Measurements from ENCODE around the gene ERICH4. TPM values are rescaled to one million over a fixed set of nuclear protein-coding genes. Genes with fewer than 3 reads are reported as not detected.

Gene ERICH4
- total and polyA plus RNA-seq, 2 donors (not counting 3 experiments of a cell fraction or from before 2014, with no cell fraction given) = not detected

GRCh38 chr19:41449079-41449864, 6.3 kb downstream of the ERICH4 start:
- no peaks in the 10 kb centered on the region for H3K4me1 ChIP-seq (ENCODE audit: control insufficient read depth, extremely low read depth, insufficient read depth, low read length)
- BruUV-seq (replicated peaks) = no TSS peak
- H3K27ac ChIP-seq (ENCODE audit: insufficient read depth, low read depth, low read length) = no peak overlapping the region
- POLR2A ChIA-PET = interaction anchor here (1.9 to 2.0 kb wide), 2 partner anchors 10 to 82 kb away, joined by 6 to 8 read pairs; partner anchors contain the start of gene DMAC2
- peaks cover under 1% of the 10 kb centered on the region in 2 experiments for H3K36me3 ChIP-seq (ENCODE audit: control insufficient read depth in 2 of 2, extremely low read depth in 1 of 2, insufficient read depth in 2 of 2, low read length in 2 of 2)
- dilution Hi-C loops (cut with MboI; ENCODE audit: extremely low pct_ligation_motif_present, low sequenced_read_pairs) = no loop called here
- FAIRE-seq = peak; percentile 97
- H3K4me2 ChIP-seq (ENCODE audit: insufficient read depth, low read length) = peak overlapping the region; percentile 64
- H3K4me3 ChIP-seq (replicated peaks in 1 of 3; ENCODE audit: insufficient read depth in 1 of 3, low read depth in 1 of 3, low read length in 3 of 3) = peak overlapping the region in 2 of 3 experiments; percentile 10 to 30
- peak; percentile 84 for DNase-seq (ENCODE audit: low read depth, low spot score)
- H4K20me1 ChIP-seq (replicated peaks; ENCODE audit: control insufficient read depth, extremely low read depth, insufficient read depth, low read length) = no peaks in the 10 kb centered on the region
- H2AFZ ChIP-seq (ENCODE audit: low read depth, low read length) = peak overlapping the region; percentile 45
- H3K79me2 ChIP-seq (ENCODE audit: control insufficient read depth, insufficient read depth, low read length) = no peaks in the 10 kb centered on the region
- no peaks in the 10 kb centered on the region for H3K9me1 ChIP-seq (replicated peaks; ENCODE audit: control insufficient read depth, extremely low read depth, insufficient read depth, low read length)
- H3K9me3 ChIP-seq (replicated peaks; ENCODE audit: control insufficient read depth, insufficient read depth, low read length) = no peaks in the 10 kb centered on the region
- CTCF ChIA-PET = interaction anchor here (0.7 to 8.9 kb wide), 30 partner anchors 8 to 245 kb away, joined by 3 to 343 read pairs (median 6); partner anchors contain the start of gene DMAC2
- peaks cover 7% of the 10 kb centered on the region in 2 experiments for H3K27me3 ChIP-seq (ENCODE audit: control insufficient read depth in 2 of 2, insufficient read depth in 2 of 2, low read length in 2 of 2)
- TF ChIP-seq CTCF (IDR thresholded peaks at IDR 0.05; ENCODE audit: extremely low read depth in 1 of 2, insufficient read depth in 1 of 2, low read depth in 1 of 2, low read length in 2 of 2) = peak; percentile 85 to 95
- no peak for TF ChIP-seq MAX (IDR thresholded peaks at IDR 0.05; ENCODE audit: insufficient read depth, insufficient read length)
- intact Hi-C loops (cut with micrococcal nuclease) = loop anchor here (1.0 kb wide), 5 partner anchors 30 to 146 kb away; no protein-coding TSS in a partner anchor
- no peak overlapping the region for H3K9ac ChIP-seq (replicated peaks; ENCODE audit: extremely low read depth, insufficient read depth, low read length)

- no peaks in the 10 kb centered on the region for H3K9me1 ChIP-seq (replicated peaks; ENCODE audit: control insufficient read depth, extremely low read depth, insufficient read depth, low read length)
- no peak overlapping the region for H3K4me3 ChIP-seq (replicated peaks in 1 of 3; ENCODE audit: insufficient read depth in 1 of 3, low read depth in 1 of 3, low read length in 3 of 3)
- ChIA-PET CTCF (interaction anchor here (1.0 to 8.9 kb wide), 17 partner anchors 10 to 246 kb away, joined by 3 to 343 read pairs (median 9); partner anchors contain the start of gene DMAC2), POLR2A (no interaction called here)
- no peaks in the 10 kb centered on the region for H3K4me1 ChIP-seq (ENCODE audit: control insufficient read depth, extremely low read depth, insufficient read depth, low read length)
- H3K27ac ChIP-seq (ENCODE audit: insufficient read depth, low read depth, low read length) = no peak overlapping the region
- dilution Hi-C loops (cut with MboI; ENCODE audit: extremely low pct_ligation_motif_present, low sequenced_read_pairs) = no loop called here
- BruUV-seq (replicated peaks) = no TSS peak
- peaks cover 6 to 7% of the 10 kb centered on the region in 2 experiments for H3K27me3 ChIP-seq (ENCODE audit: control insufficient read depth in 2 of 2, insufficient read depth in 2 of 2, low read length in 2 of 2)
- H3K36me3 ChIP-seq (ENCODE audit: control insufficient read depth in 2 of 2, extremely low read depth in 1 of 2, insufficient read depth in 2 of 2, low read length in 2 of 2) = peaks cover 2 to 3% of the 10 kb centered on the region in 2 experiments
- no peak for DNase-seq (ENCODE audit: low read depth, low spot score)
- H3K79me2 ChIP-seq (ENCODE audit: control insufficient read depth, insufficient read depth, low read length) = no peaks in the 10 kb centered on the region
- peak; percentile 12 for FAIRE-seq
- H3K9ac ChIP-seq (replicated peaks; ENCODE audit: extremely low read depth, insufficient read depth, low read length) = no peak overlapping the region
- H3K4me2 ChIP-seq (ENCODE audit: insufficient read depth, low read length) = no peak overlapping the region
- intact Hi-C loops (cut with micrococcal nuclease) = loop anchor here (1.0 kb wide), 5 partner anchors 29 to 145 kb away; no protein-coding TSS in a partner anchor
- H3K9me3 ChIP-seq (replicated peaks; ENCODE audit: control insufficient read depth, insufficient read depth, low read length) = no peaks in the 10 kb centered on the region
- H2AFZ ChIP-seq (ENCODE audit: low read depth, low read length) = no peak overlapping the region
- TF ChIP-seq POLR2AphosphoS5 (IDR thresholded peaks at IDR 0.05; ENCODE audit: insufficient read depth, low read depth, low read length) (no peak), CTCF (IDR thresholded peaks at IDR 0.05; ENCODE audit: extremely low read depth in 1 of 2, insufficient read depth in 1 of 2, low read depth in 1 of 2, low read length in 2 of 2) (no peak), EZH2 (IDR thresholded peaks at IDR 0.05; ENCODE audit: borderline replicate concordance, low read depth, low read length, severe bottlenecking) (no peak), MYC (IDR thresholded peaks at IDR 0.05; ENCODE audit: low read depth, low read length) (no peak), POLR2A (IDR thresholded peaks at IDR 0.05; ENCODE audit: low read depth, low read length) (no peak), MAX (IDR thresholded peaks at IDR 0.05; ENCODE audit: insufficient read depth, insufficient read length) (no peak)
- no peaks in the 10 kb centered on the region for H4K20me1 ChIP-seq (replicated peaks; ENCODE audit: control insufficient read depth, extremely low read depth, insufficient read depth, low read length)
These were observed 6.9 kb downstream of the ERICH4 start for GRCh38 chr19:41449865-41450178.
